Epithelial cell of esophagus (primary cell): ENCODE data around the gene LRRK1.

Experiments
- DNase-seq: peaks from one replicate; pipeline ENCODE4 v3.0.0; 2010; ENCODE audit warnings: low read depth
- H3K4me3 ChIP-seq: 2 replicates; pipeline ENCODE4 v1.5.1; 2011; ENCODE audit warnings: mild to moderate bottlenecking, low read length, control low read depth
- TF ChIP-seq, protein P1 (sequence below): IDR thresholded peaks from 2 replicates; pipeline ENCODE4 v1.5.1; 2011; ENCODE audit warnings: low read depth, mild to moderate bottlenecking, low read length, control low read depth, inconsistent platforms; ENCODE audit not compliant: insufficient read depth; ENCODE audit errors: missing control alignments

LRRK1 gene

GRCh38 chr15:100891307-100892012 lies 27.7 kb upstream of the LRRK1 start:
- H3K4me3 ChIP-seq: no peak overlapping the region
- TF ChIP-seq, protein P1, sequence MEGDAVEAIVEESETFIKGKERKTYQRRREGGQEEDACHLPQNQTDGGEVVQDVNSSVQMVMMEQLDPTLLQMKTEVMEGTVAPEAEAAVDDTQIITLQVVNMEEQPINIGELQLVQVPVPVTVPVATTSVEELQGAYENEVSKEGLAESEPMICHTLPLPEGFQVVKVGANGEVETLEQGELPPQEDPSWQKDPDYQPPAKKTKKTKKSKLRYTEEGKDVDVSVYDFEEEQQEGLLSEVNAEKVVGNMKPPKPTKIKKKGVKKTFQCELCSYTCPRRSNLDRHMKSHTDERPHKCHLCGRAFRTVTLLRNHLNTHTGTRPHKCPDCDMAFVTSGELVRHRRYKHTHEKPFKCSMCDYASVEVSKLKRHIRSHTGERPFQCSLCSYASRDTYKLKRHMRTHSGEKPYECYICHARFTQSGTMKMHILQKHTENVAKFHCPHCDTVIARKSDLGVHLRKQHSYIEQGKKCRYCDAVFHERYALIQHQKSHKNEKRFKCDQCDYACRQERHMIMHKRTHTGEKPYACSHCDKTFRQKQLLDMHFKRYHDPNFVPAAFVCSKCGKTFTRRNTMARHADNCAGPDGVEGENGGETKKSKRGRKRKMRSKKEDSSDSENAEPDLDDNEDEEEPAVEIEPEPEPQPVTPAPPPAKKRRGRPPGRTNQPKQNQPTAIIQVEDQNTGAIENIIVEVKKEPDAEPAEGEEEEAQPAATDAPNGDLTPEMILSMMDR: no peak
- no peak for DNase-seq

GRCh38 chr15:100892013-100892355 lies 27.2 kb upstream of the LRRK1 start:
- no peak overlapping the region for H3K4me3 ChIP-seq
- TF ChIP-seq, protein P1: no peak
- no peak for DNase-seq

GRCh38 chr15:100893261-100893963 lies 25.7 kb upstream of the LRRK1 start:
- no peak for DNase-seq
- H3K4me3 ChIP-seq: no peak overlapping the region
- TF ChIP-seq, protein P1: no peak

- TF ChIP-seq, protein P1: no peak
Observed at GRCh38 chr15:100893964-100894295, 25.2 kb upstream of the LRRK1 start.

DNA sequence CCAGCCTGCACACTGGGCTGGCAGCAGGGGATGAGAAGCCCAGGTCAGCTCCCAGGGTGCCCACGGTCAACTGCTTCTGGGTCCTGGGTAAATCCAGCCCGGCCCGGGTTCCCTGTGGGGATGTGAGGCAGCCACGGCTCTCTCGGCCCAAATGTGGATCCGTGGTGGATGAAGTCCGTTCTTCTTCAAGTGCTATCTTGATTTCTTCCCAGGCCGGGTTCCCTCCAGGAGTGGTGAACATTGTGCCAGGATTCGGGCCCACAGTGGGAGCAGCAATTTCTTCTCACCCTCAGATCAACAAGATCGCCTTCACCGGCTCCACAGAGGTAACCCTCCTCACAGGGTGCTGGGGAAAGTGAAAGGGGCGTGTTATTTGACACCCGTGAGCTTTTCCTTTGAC lies 23.4 kb upstream of the LRRK1 start:
- TF ChIP-seq, protein P1: no peak
- no peak for DNase-seq
- H3K4me3 ChIP-seq: no peak overlapping the region

More at GRCh38 chr15:100893964-100894295, 25.2 kb upstream of the LRRK1 start:
- no peak for DNase-seq
- H3K4me3 ChIP-seq: no peak overlapping the region

DNA sequence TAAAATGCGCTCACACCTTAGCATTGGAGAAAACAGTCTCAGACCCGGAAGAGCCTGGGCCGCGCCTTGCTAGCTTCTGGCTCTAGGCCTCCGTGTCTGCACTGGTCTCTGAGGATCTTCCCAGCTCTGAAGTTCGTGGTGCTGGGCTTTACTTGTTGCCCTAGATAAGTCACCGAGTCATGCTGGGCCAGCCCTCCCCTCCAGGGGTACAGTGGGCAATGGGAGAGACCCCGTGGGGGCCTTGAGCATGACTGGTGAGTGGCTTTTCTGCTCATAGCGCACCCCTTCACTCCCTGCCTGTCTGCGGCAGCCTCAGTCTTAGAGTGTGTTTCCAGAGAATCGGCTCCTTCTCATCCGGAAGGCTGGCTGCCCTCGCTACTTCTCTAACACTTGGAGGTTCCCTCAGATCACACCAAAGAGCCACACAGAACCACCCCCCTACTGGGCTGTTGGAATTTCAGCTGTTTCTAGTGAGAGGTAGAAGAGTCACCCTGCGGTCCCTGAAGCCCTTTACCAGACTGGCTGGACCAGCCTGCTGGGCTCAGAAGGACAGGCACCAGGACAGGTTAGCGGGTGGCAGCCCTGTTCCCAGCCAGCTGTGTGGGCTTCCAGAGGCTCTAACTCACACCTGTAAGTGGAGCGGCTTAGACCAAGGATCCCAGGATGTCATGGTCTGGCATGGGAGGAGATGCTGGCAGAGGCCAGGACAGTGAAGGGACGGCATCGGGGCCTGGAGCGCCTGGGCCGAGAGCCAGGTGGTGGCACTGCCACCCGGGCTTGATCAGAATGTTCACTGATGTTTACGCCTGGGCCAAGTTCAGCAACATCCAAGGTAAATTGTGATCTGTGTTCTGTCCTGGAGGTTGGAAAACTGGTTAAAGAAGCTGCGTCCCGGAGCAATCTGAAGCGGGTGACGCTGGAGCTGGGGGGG lies 21.7 kb upstream of the LRRK1 start:
- DNase-seq: no peak
- H3K4me3 ChIP-seq: no peak overlapping the region
- TF ChIP-seq, protein P1: no peak
